Inferior parietal cortex (tissue), 1 donor: ENCODE data around the gene ME3.
"Not testable (repeated sequence)": the region's sequence is repeated elsewhere in the genome, so short reads cannot be mapped to it uniquely, and the experiment has no call there.

ENCODE experiments used
- DNase-seq: peaks from one replicate; pipeline ENCODE4 v3.0.0-alpha.2; 2016; ENCODE audit errors: extremely low spot score

Gene ME3

GRCh38 chr11:86433361-86434095 is 238.9 kb downstream of the ME3 start:
- not testable (repeated sequence) for DNase-seq

DNA sequence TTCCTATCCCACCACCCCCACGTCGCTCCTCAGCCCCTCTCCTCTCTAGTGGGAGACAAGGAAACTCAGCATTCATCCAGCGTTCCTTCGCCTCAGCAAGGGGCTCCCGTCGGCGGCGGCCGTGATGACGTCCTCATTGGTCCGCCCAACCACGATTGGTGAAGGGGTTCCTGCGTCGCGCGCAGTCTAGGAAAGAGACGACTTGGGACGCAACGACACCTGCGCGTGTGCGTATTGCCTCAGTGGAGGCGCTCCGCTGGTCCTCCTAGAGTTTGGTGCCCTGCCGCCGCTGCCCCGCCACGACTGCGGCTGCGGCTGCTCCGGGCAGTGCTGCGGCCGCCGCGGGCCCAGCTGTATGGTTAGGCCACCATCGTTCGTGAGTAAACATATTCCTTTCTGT is 241.2 kb downstream of the ME3 start:
- no peak for DNase-seq

DNA sequence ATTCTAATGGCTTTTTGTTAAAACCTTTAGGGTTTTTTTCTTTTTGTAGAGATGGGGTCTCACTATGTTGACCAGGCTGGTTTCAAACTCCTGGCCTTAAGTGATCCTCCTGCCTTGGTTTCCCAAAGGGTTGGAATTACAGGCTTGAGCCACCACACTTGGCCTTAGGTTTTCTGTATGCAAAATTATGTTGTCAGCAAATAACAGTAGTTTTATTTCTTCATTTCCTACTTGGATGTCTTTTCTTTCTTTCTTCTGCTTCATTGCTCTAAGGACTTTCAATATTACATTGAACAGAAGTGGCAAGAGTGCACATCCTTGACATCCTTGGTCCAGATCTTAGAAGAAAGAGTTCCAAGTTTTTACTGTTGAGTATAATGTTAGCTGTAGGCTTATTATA is 245.0 kb downstream of the ME3 start:
- DNase-seq = no peak

GRCh38 chr11:86423488-86423887 is 248.9 kb downstream of the ME3 start:
- not testable (repeated sequence) for DNase-seq

- no peak for DNase-seq
Observed at GRCh38 chr11:86422371-86422770, 250.0 kb downstream of the ME3 start.

GRCh38 chr11:86421946-86422345 is 250.5 kb downstream of the ME3 start:
- no peak for DNase-seq

DNA sequence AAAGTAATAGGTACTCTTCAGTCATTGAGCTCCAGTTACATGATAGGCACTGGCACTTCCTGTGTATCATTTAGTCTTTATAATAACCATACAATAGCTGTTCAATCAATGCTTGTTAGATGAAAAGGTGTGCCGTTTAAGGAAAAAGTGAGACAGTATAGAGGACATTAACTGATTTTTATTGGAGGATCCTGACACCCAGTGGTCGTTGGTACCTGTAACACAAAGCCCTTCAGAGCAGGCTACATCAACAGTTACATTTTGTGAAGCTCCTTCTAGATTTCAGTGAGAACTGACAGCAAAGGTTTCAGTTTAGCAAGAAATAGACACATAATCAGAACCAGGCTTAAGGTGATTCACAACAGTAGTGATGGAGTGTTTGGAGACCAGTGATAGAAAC is 253.5 kb downstream of the ME3 start:
- DNase-seq = no peak

DNA sequence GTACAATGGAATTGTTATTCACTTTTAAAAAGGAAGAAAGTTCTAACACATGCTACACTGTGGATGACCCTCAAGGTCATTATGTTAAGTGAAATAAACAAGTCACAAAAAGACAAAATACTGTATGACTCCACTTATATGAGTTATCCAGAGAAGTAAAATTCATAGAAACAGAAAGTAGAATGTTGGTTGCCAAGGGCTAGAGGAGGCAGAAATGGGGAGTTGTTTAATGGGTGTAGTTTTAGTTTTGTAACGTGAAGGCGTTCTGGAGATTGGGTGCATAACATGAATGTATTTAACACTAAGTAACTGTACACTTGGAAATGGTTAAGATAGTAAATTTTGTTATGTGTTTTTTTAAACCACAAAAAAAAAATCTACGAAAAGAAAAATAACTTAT is 253.9 kb downstream of the ME3 start:
- DNase-seq = no peak

GRCh38 chr11:86418106-86418505 is 254.3 kb downstream of the ME3 start:
- DNase-seq = no peak

- not testable (repeated sequence) for DNase-seq
Observed at GRCh38 chr11:86416951-86417350, 255.5 kb downstream of the ME3 start.

DNA sequence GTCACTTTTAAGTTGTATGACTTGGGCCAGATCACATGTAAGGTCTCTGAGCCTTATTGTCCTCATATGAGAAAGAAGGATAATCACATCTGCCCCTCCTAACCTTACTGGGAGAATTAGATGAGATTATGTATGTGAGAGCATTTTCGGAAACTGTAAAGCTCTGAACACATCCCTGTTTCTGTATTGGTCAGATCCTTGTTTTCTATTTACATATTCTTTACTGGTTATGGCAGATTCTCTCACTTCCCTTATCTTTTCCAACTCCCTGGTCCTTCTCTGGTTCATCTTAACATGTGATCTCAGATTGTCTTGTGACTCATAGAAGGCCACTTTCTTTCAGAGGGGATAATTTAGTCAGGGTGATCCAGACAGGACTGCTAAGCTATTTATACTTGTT is 255.9 kb downstream of the ME3 start:
- no peak for DNase-seq

GRCh38 chr11:86415026-86415425 is 257.4 kb downstream of the ME3 start:
- DNase-seq = no peak

DNA sequence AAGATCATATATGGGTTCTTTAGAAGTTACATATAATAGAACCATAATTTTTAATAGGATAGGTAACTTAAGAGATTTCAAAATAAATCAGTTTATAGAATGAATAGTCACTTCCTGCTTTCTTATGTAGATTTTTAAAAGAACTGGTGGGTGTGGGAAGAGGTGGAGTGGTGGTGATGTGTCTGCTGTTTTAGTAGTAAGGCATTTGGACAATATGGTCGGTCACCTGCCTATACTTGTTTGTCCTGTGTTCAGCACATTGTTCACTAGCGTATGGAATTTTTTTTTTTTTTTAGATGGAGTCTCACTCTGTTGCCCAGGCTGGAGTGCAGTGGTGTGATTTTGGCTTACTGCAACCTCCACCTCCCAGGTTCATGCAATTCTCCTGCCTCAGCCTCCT is 258.4 kb downstream of the ME3 start:
- DNase-seq = no peak

- no peak for DNase-seq
Observed at GRCh38 chr11:86408845-86409244, 263.6 kb downstream of the ME3 start.

DNA sequence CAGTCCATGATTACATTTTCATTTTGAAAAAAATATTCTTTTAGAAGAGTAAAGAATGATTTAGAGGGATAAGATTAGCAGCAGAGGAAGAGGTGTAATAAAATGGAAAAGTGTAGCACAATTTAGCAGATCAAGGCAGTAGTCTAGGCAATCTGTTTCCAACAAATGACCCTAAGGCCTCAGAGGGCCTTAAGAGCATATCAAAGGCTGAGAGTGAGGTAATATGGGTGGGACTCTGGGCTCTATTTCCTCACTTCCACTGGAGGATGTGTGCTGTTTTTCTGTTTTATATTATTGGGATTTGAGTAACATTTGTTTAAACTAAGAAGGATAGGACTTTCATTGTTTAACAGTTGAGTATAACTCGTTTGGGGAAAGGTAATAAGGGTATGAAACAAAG is 269.0 kb downstream of the ME3 start:
- no peak for DNase-seq

- DNase-seq = no peak
Observed at GRCh38 chr11:86398106-86398505, 274.3 kb downstream of the ME3 start.

DNA sequence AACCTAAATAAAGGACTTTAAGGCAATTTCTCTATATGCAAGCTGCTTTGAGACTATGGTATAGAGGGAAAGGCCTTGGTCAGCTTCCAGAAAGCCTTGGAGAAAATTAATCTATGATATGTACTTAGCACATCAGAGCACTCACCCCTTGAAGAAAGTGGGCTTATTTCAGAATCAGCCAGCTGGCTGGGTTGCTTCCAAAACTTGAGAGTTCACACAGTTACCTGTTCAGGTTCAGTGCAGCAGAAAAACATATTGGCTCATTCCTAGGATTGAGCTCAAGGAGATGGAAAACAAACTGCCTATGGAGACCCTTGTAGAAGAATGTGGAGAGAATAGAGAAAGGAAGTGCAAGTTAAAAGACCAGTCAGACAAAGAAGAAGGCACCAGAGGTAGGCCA is 275.1 kb downstream of the ME3 start:
- no peak for DNase-seq

GRCh38 chr11:86396396-86396795 is 276.0 kb downstream of the ME3 start:
- no peak for DNase-seq

GRCh38 chr11:86395061-86395551 is 277.3 kb downstream of the ME3 start:
- no peak for DNase-seq
